ENCODE results near the gene ZNF697.
A peak's percentile ranks its signal among the peaks of the same experiment; 100 is the strongest.
"Not testable (repeated sequence)": the region's sequence is repeated elsewhere in the genome, so short reads cannot be mapped to it uniquely, and the experiment has no call there.

The ZNF697 gene

DNA sequence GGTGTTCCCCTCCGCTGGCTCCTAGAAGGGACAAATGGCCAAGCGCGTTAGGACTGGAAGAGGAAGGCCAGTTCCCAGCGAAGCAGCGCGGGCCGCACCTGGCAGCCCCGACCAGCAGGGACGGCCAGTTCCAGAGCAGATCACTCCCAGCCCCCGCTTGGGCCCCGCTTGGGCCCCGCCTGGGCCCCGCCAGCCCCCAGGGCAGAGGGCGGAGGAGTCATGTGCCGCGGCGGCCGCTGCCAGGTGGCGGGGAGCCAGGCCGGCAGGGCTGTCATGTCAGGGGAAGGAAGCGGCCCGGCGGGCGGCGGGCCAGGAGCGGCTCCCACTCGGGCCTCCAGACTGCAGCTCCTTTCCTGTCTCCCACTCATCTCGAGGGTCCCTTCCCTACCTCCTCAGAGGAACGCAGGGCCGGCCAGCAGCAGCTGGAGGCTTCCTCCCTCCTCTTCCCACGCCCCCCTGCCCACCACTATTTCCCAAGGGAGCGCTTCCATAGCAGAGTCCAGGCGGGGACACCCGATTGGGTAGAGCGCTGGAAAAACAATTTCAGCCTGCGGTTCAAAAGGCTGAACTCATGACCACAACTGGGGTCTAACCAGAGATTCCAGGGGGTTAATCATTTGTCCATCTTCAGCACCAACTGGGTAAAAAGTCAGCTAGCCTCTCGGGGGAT is 16.5 kb downstream of the ZNF697 start:
- no peak for DNase-seq (ENCODE audit: low read depth)

DNA sequence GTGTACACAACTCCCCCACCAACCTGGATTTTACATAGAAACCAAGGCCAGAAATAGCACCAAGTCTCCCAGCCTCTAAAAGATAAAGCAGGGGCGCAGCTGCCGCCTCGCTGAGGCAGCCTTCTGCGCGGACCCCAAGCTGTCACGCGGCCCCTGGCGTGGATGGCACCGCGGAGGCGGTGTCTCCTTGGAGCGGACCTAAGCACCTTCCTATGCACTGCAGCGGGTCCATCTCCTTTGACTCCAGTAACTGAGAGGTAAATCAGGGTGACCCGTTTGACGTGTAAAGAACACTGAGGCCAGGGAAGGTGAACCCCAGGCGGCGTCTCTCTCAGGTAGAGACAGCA is 17.0 kb downstream of the ZNF697 start:
- no peak for DNase-seq (ENCODE audit: low read depth)

DNA sequence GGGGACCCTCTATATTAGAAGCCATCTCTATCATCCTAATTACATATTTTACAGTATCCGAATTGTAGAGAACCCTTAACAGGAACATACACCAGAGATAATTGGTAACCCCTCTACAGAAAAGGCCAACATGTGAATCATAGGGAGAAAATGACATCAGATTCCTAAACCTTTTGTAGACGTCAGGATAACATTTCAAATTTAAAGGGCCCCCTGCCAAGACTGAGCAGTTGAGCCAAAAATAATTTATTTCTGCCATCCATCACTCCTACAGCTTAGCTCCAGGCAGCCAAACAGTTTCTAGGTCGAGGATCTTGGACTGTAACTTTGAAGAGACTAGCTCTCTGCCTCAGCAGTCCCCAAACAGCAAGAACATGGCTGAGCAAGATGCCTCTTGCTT is 21.2 kb downstream of the ZNF697 start:
- DNase-seq (ENCODE audit: low read depth), result no peak

DNA sequence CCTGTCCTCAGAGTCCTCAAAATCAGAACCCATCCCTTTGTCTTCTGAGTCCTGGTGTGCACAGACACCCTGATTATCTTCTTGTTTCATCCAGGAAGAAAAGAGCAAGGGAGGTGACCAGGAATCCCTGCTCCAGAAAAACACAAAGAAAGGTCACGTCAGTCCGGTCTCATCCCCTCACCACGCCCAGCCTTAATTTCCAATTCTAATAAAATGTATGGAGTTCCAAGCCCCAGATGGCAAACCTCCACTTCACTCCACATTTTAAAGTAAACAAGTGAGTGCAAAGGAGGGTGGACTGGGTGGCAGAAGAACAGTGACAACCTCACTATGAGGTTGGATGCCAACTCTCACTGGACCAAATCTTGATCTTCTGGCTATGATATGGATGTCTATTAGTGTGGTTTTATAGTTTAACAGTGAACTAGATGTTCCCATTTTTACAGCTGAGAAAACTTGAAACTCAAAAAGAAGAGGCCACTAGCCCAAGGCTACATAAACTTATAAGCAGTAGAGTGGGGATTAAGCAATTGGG is 22.0 kb downstream of the ZNF697 start:
- no peak for DNase-seq (ENCODE audit: low read depth)

DNA sequence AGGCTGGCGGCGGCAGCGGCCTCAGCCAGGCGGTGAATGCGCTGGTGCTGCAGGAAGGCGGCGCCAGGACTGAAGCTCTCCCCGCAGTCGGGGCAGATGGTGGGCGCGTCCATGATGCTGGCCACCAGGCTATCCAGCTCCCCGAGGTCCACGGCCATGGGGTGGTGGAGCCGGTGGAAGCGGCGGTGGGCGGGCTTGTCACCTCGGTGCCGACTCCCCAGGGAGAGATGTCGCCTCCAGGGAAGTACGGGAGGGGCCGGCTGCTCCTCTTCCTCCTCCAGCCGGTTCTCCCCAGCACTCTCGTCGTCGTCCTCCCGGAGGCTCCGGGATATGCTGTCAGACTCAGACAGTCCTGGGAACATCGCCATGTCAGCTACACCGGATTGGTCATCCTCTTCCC is 24.4 kb downstream of the ZNF697 start:
- no peak for DNase-seq (ENCODE audit: low read depth)

DNA sequence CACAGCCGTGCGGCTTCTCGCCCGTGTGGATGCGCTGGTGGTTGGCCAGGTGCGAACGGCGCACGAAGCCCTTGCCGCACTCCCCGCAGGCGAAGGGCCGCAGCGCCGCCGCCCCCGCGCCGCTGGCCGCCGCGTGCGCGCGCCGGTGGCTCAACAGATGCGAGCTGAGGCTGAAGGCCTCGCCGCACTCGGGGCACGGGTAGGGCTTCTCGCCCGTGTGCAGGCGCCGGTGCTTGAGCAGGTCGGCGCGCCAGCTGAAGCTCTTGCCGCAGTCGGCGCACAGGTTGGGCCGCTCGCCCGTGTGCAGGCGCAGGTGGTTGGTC is 24.9 kb downstream of the ZNF697 start:
- no peak for DNase-seq (ENCODE audit: low read depth)

DNA sequence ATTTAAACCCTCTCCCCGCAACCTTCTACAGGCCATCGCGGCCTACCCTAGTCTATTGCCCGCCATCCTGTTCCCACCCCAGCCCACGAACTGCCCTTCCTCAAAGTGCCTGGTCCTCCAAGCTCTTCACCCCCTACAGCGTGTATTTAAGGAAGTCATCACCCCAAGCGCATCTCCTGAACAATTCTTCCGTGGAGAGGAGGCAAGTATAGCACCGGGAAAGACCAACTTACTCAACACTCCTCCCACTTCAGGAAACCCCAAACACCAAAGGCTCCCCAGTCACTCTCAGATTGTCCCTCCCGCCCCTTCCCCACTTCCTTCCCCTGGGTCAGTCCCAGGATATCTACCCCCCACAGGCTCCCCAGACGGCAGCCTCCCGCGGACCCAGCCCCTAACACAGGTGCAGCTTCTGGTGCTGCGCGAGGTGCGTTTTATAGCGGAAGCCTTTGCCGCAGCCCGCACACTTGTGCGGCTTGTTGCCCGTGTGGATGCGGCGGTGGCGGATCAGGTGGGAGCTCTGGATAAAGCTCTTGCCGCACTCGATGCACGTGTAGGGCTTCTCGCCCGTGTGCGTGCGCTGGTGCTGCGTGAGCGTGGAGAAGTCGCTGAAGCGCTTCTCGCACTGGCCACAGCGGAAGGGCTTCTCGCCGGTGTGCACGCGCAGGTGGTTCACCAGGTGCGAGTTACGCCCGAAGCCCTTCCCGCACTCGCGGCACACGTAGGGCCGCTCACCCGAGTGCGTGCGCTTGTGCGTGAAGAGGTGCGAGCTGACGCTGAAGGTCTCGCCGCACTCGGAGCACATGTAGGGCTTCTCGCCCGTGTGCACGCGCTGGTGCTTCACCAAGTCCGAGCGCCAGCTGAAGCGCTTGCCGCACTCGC is 25.5 kb downstream of the ZNF697 start:
- no peak for DNase-seq (ENCODE audit: low read depth)

DNA sequence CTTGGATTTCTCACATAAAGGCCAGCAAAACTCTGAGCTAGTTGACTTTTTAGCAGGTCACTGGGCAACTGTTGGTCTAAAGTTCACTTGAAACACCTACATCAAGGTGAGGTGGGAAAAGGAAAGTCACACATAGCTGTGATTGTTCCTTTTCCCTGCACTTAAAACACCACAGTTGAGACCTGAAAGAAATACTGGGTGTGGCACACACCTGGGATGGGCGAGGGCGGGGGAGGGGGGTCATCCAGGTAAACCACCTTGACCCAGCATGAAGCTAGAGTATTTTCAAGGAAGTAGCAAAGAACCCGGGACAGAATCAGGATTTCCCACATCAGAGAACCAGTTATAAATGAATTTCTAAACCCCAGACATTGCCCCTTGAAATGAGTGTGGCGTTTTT is 26.4 kb downstream of the ZNF697 start:
- no peak for DNase-seq (ENCODE audit: low read depth)

DNA sequence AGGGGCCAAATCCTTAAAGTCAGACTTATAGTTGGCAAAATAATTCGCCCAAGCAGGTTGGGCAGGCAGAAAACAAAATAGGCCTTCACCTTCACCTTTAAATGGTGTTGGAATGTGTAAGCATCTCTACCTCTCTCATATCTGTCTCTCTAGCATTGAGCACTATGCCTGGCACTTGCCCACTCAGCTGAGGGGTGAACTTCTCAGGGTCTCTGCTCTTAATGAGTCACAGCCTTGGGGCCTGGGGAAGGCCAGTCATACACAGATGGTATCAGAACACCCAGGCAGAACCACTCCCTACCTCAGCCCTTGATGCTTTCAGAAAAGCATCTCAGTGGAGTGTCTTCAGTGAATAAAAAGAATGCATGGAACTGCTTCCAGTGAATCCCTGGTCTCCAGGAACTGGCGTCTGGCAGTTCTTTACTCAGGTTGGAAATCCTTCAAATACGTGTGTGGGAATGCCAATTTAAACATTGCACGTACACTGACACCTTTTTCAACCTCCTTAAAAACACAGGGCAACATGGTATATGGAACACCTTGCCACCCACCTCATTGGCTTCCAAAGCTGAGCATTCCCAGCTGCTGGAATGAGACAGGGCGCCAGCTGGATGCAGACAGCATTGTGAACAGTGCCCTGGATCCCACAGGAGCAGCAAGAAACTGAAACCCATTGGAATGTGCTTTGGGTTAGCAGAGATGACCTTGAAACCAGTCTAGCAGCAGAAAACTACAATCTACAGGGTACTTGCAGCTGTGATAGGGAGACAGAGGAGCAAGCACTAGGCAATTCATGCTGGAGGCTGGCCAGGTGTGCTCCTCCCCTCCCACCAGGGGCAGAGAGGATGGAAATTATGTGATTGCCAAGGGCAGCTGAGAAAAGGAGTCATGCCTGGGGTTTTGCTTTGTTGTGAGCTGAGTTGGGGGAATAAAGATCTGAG is 30.0 kb downstream of the ZNF697 start:
- no peak for DNase-seq (ENCODE audit: low read depth)

DNA sequence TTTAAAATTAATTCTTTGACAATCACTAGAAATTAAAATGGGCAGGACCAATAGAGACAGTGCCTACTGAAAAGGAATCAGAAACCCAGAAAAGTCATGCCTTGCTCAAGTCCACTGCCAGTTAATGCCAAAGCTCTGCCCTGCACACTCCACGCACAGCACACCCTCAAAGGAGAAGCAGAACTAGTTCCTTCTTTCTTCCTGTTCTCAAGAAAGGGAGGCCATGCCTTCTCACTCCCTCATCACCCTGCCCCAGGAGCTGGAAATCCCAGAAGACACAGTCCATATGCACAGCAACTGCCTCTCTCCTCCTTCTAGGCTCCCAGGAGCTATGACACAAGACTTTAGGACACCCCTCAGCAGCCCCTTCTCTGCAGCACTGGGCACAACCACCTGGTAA is 31.3 kb downstream of the ZNF697 start:
- not testable (repeated sequence) for DNase-seq (ENCODE audit: low read depth)

DNA sequence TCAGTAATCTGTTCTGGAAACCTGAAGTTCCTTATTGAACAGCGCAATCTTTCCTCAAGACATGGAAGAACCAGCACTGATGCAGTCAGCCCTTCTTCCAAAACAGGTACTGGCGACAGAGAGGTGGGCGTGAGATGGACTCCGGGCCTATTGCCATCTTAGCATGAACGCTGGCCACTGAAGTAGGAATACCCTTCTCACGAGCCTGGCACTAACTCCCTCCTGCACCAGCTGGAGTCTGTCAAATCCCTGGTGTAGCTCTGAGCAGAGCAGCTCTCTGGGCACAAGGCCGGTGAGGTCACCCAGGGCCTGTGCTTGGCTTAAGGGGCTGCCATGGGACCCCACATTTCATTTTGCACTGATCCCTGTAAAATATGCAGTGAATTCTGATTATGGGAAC is 33.0 kb downstream of the ZNF697 start:
- not testable (repeated sequence) for DNase-seq (ENCODE audit: low read depth)

DNA sequence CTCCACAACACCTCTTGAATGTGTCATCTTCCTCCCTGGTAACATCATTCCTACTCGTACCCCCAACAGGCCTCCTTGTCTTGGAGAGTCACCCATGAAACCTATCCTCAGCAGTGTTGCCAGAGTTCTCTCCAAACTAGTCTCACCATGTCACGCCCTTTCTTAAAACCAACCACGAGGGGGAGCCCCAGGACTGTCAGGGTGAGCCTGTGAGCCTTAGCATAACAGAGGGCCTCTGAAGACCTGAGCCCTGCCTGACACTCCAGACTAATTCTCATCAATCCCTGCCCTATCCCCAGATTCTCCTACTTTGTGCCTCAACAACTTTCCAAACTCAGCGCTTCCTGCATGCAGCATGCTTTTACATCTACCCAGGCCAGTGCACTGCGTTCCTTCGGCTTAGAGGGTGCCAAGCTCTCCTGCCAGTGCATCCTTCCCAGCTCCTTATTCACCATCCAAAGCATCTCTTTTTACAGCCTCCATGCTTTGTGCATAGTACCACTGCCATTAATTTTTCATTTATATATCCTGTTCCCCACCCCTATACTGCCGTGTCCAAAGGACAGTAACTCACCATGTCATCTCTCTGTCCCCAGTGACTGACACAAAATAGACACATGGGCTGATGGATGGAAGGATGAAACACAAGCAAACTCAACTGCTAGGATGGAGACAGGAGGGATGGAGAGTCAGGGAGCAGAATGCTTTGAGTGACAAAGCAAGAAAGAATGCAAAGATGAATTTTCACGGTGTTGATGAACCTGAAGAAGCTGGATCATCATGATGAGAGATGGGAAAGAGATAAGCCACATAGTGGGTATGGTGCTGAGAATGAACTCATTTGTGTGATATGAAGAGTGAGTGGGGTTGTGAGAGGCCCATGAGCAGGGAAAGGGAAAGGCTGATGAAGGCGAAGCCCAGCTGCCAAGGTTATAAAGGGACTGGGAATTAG is 34.0 kb downstream of the ZNF697 start:
- peak; percentile 48 for DNase-seq (ENCODE audit: low read depth)

DNA sequence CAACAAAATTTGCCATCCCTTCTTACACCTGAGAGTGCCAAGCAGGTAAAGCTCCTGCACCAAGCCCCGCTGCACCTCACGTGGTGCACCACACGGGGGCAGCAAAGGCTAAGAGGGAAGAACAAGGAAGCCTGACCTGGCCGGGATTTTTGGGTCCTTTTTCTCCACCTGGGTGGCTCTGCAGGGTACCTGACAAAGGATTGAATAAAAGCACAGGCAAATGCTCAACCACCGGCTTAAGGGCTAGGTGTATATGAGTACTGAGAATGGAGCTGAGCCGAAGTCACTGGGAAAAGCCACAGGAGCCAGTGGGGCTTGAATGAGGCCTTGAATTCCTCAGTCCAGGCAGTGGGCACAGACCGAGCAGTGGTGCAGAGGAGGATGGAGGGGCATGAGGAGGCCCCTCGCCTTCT is 36.4 kb downstream of the ZNF697 start:
- peak; percentile 33 for DNase-seq (ENCODE audit: low read depth)

DNA sequence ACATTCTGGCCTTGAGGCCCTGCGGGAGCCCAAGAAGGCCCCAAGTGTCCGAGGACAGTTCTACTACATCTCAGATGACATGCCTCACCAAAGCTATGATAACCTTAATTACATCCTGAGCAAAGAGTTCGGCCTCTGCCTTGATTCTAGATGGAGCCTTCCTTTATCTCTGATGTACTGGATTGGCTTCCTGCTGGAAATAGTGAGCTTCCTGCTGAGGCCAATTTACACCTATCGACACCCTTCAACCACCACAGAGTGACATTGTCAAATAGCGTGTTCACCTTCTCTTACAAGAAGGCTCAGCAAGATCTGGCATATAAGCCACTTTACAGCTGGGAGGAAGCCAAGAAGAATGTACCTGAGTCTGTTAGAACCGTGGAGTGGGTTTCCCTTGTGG is 39.2 kb downstream of the ZNF697 start:
- not testable (repeated sequence) for DNase-seq (ENCODE audit: low read depth)

DNA sequence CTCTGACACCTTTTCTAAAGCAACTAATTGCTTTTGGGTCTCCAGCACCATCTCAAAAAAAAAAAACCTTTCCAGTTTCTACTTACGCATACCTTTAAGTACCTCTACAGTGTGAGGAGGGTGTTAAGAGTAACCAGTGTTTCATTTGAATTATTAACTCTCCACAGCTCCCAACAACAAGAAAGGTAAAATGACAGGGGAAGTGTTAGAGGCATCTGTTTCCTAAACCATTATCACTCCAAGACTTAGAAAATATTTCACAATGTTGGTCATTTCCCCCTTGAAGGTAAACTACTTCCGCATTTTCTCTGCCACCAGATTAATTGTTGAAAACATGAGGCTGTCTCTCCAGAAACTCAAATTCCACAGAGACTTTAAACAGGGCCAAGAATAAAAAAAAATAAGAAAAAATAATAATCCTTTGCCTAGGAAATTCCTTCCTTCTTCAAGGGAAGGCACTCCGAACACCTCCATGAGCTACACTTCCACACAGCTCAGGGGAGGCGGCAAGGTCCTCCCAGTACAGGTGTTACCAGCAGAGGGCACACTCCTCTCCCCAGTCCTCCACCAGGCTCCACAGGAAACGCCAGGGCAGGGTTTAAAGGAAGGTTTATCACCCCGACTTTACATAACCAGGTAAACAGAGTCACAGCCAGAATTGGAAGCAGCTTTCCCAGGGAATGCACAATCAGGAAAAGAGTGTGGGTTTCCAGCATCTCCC is 40.8 kb downstream of the ZNF697 start:
- not testable (repeated sequence) for DNase-seq (ENCODE audit: low read depth)

DNA sequence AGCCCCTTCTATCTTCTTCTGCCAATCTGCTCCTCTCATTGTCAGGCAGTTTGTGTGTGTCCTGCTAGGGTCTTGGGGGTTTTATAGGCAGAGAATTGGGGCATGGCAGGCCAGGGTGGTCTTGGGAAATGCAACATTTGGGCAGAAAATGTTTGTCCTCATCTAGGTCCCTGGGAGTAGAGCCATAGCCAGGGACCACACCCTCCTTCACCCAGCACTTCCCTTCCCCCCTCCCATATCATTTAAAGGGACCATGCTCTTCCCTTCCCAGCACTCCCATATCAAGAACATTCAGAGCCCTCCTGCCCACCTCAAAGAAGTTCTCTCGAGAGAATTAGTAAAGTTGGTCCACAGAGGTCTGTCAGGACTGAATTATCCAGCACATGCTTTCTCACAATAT is 41.7 kb downstream of the ZNF697 start:
- DNase-seq (ENCODE audit: low read depth), result no peak

DNA sequence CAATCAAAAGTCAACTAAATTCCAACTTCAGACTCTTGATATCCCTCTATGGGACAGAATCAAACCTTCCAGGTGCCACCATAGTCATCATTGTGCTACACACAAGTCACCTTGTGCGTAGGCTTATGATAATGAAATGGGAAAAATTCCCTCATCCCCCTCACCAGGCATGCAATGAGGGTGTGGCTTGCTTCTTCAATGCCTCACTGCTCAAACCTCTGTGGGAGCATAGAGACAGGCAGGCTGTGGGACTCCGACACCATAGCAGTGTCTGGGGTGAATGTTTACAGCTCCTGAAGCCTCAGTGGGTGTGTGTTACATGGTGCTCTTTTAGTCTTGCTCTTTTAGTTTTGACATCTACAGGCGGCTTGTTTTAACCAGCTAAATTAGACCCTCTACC is 42.4 kb downstream of the ZNF697 start:
- no peak for DNase-seq (ENCODE audit: low read depth)

DNA sequence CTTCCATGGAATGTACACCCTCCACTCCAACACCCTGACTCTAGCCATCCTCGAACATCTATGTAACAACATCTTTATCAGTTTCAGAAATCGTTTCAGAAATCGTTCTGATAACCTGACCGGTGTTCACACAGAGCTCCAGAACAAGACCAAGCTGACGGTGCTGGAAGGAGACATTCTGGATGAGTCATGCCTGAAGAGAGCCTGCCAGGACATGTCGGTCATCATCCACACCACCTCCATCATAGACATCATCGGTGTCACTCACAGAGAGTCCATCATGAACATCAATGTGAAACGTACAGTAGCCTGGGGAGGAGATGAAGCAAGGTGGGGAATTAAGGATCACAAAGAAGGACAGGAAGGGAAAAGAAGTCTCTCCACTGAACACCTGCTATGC is 43.0 kb downstream of the ZNF697 start:
- DNase-seq (ENCODE audit: low read depth), result not testable (repeated sequence)

DNA sequence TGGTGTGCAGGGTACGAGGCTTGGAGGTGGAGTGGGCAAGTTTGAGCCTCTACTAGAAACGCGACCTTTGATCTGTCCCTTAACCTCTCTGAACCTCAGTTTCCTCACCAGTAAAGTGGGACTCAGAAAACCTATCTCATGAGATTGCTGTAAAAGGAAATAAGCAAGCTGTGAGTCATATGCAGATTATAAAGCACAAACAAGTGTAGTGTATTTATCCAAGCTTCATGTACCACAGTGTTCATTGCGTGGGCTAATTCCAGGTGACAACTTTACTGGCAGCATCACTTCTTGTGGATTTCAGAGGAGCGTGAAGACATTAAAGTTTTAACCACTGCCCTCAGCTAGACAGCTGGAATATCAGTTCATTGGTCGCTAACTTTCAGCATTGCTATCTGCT is 44.4 kb downstream of the ZNF697 start:
- no peak for DNase-seq (ENCODE audit: low read depth)

DNA sequence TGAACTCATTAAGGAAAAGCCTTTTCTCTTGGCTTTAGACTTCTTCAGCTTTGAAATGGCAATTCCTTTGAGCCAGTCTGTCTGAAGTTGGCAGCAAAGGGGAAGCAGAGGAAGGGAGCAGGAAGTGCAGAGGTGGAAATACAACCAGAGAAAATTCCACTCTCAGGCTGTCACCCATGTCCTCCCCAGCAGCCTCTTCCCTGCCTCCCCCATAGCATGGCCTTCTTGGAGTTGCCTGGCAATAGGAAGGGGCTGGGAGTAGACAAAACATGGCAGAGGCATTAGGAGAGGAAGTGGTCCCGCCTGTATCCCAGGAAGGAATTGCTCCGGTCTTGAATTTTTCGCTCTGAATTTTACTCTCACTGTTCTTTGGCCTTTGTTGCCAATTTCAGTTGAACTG is 44.8 kb downstream of the ZNF697 start:
- DNase-seq (ENCODE audit: low read depth), result not testable (repeated sequence)

DNA sequence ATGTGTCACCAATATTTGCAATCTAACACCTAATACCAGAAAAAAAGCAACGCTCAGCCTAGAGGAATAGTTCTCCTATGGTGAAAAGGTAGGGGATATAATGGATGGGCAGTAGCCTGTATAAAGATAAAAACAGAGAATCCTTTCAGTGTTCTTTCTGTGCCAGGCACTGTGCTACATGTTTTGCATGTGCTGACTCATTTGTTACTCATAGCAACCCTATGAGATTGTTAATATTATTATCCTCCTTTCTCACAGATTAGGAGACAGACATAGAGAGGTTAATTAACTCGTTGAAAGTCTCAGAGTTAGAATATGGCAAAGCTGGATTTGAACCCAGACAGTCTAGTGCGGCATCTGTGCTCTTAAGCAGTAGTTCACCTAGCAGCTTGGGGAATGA is 45.3 kb downstream of the ZNF697 start:
- DNase-seq (ENCODE audit: low read depth), result not testable (repeated sequence)

Measured in activated T-cell treated with anti-CD3 and anti-CD28 coated beads for 1 hour (primary cell).